IMR-90 (cell line): ENCODE measurements around the gene ELOVL2. TPM values are rescaled to one million over a fixed set of nuclear protein-coding genes. Genes with fewer than 3 reads are reported as not detected.

Experiments
- ATAC-seq: fragments of 200-7000 bp; cut with Tn5 transposase; 2 replicates; pipeline ENCODE4 v1.9.1; 2020; ENCODE audit warnings: low read depth, mild to moderate bottlenecking, moderate library complexity
- BruUV-seq: library from RNA; stranded (reverse); fragments of 400-500 nt; replicated peaks from 2 replicates; lab custom pipeline; 2021; lab: Mats Ljungman, UMichigan
- CTCF ChIA-PET: fragments of 300-600 bp; formaldehyde crosslinking; extraction: SDS; loops from one replicate; lab custom pipeline; 2021; ENCODE audit warnings: antibody characterized with exemption; lab: Yijun Ruan, JAX
- POLR2A ChIA-PET: fragments of 300-600 bp; sonication (Branson Sonifier 250); formaldehyde crosslinking; loops from one replicate; lab custom pipeline; 2022; ENCODE audit warnings: antibody characterized with exemption; ENCODE audit not compliant: unreplicated experiment; lab: Charles Lee
- DNase-seq: peaks from one replicate; pipeline ENCODE4 v3.0.0; 2013
- H2AFZ ChIP-seq: replicated peaks from 2 replicates; pipeline ENCODE3; 2013; ENCODE audit warnings: low read length, mild to moderate bottlenecking; ENCODE audit not compliant: poor library complexity
- H2AK5ac ChIP-seq: 2 replicates; pipeline ENCODE4 v1.6.1; 2013; ENCODE audit warnings: low read depth, low read length, inconsistent platforms
- H2AK9ac ChIP-seq: replicated peaks from 2 replicates; pipeline ENCODE3; 2013; ENCODE audit warnings: mild to moderate bottlenecking, low read depth, low read length, moderate library complexity; ENCODE audit not compliant: poor library complexity
- H2BK120ac ChIP-seq: 2 replicates; pipeline ENCODE4 v1.6.1; 2013; ENCODE audit warnings: low read depth, low read length, inconsistent platforms
- H2BK15ac ChIP-seq: 3 replicates; pipeline ENCODE4 v1.6.1; 2013; ENCODE audit warnings: low read depth, low read length, inconsistent platforms
- H2BK20ac ChIP-seq: 2 replicates; pipeline ENCODE4 v1.6.1; 2013; ENCODE audit warnings: low read depth, mild to moderate bottlenecking, inconsistent platforms, low read length, moderate library complexity
- H2BK5ac ChIP-seq: 2 replicates; pipeline ENCODE4 v1.6.1; 2013; ENCODE audit warnings: mild to moderate bottlenecking, low read depth, low read length, inconsistent platforms; ENCODE audit not compliant: poor library complexity, severe bottlenecking
- H3K14ac ChIP-seq: replicated peaks from 2 replicates; pipeline ENCODE4 v1.6.1; 2013; ENCODE audit warnings: low read depth, low read length, inconsistent platforms
- H3K18ac ChIP-seq: 2 replicates; pipeline ENCODE4 v1.6.1; 2013; ENCODE audit warnings: low read depth, low read length, control low read depth
- H3K23ac ChIP-seq: 2 replicates; pipeline ENCODE4 v1.6.1; 2013; ENCODE audit warnings: low read depth, low read length, inconsistent platforms
- H3K27ac ChIP-seq: 2 replicates; pipeline ENCODE4 v1.5.1; 2013; ENCODE audit warnings: mild to moderate bottlenecking, control low read depth, low read length; ENCODE audit not compliant: insufficient read depth
- H3K27me3 ChIP-seq: 2 replicates; pipeline ENCODE4 v1.6.1; 2013; ENCODE audit warnings: low read length; ENCODE audit not compliant: control insufficient read depth, insufficient read depth
- H3K36me3 ChIP-seq: 2 replicates; pipeline ENCODE4 v1.6.1; 2013; ENCODE audit warnings: low read length, mixed read lengths; ENCODE audit not compliant: control insufficient read depth, insufficient read depth
- H3K4ac ChIP-seq: 2 replicates; pipeline ENCODE4 v1.6.1; 2013; ENCODE audit warnings: low read depth, low read length, inconsistent platforms
- H3K4me1 ChIP-seq: 2 replicates; pipeline ENCODE4 v1.6.1; 2013; ENCODE audit warnings: low read length, mixed read lengths; ENCODE audit not compliant: control insufficient read depth, insufficient read depth
- H3K4me2 ChIP-seq: 2 replicates; pipeline ENCODE4 v1.6.1; 2013; ENCODE audit warnings: low read depth, mild to moderate bottlenecking, control low read depth, low read length, moderate library complexity
- H3K4me3 ChIP-seq: 2 replicates; pipeline ENCODE4 v1.5.1; 2013; ENCODE audit warnings: low read depth, mild to moderate bottlenecking, control low read depth, low read length, moderate library complexity; ENCODE audit not compliant: insufficient read depth
- H3K56ac ChIP-seq: 2 replicates; pipeline ENCODE4 v1.6.1; 2013; ENCODE audit warnings: low read length, inconsistent platforms; ENCODE audit not compliant: insufficient read depth; ENCODE audit errors: extremely low read depth
- H3K79me1 ChIP-seq, 2 experiments: 2 replicates each; pipeline ENCODE4 v1.6.1; 2013; ENCODE audit warnings: low read length in 2 of 2, inconsistent platforms in 1 of 2, low read depth in 1 of 2
- H3K9ac ChIP-seq: 2 replicates; pipeline ENCODE4 v1.6.1; 2013; ENCODE audit warnings: low read depth, low read length, control low read depth
- H3K9me1 ChIP-seq: 2 replicates; pipeline ENCODE4 v1.6.1; 2013; ENCODE audit warnings: low read length, inconsistent platforms; ENCODE audit not compliant: insufficient read depth
- H3K9me3 ChIP-seq: 2 replicates; pipeline ENCODE4 v1.6.1; 2013; ENCODE audit warnings: low read length; ENCODE audit not compliant: control insufficient read depth, insufficient read depth
- H4K20me1 ChIP-seq: 2 replicates; pipeline ENCODE4 v1.6.1; 2013; ENCODE audit warnings: low read length, inconsistent platforms; ENCODE audit not compliant: insufficient read depth
- H4K5ac ChIP-seq: 2 replicates; pipeline ENCODE4 v1.6.1; 2013; ENCODE audit warnings: mild to moderate bottlenecking, low read depth, low read length, control low read depth
- H4K8ac ChIP-seq, 2 experiments: 2 replicates each; pipeline ENCODE4 v1.6.1; 2013; ENCODE audit warnings: low read depth in 2 of 2, low read length in 2 of 2, control low read depth in 1 of 2, inconsistent platforms in 1 of 2
- H4K91ac ChIP-seq: 2 replicates; pipeline ENCODE4 v1.6.1; 2013; ENCODE audit warnings: low read depth, low read length, inconsistent platforms; ENCODE audit not compliant: insufficient read depth
- BHLHE40 ChIP-seq: fragments of 150-350 bp; IDR thresholded peaks from 2 replicates; pipeline ENCODE4 v1.6.1; 2016; ENCODE audit warnings: mild to moderate bottlenecking, low read depth, low read length
- CEBPB ChIP-seq: IDR thresholded peaks from 2 replicates; pipeline ENCODE4 v1.6.1; 2012; ENCODE audit warnings: low read depth, low read length, improper control_type of control experiment
- CHD1 ChIP-seq: IDR thresholded peaks from 2 replicates; pipeline ENCODE4 v1.6.1; 2012; ENCODE audit warnings: low read depth, low read length, improper control_type of control experiment
- ELK1 ChIP-seq: fragments of 150-350 bp; IDR thresholded peaks from 2 replicates; pipeline ENCODE4 v1.6.1; 2016; ENCODE audit warnings: low read depth, mild to moderate bottlenecking, low read length, moderate library complexity, borderline replicate concordance
- MAZ ChIP-seq: IDR thresholded peaks from 2 replicates; pipeline ENCODE4 v1.6.1; 2012; ENCODE audit warnings: low read depth, mild to moderate bottlenecking, low read length, improper control_type of control experiment, moderate library complexity, borderline replicate concordance
- MXI1 ChIP-seq: IDR thresholded peaks from 2 replicates; pipeline ENCODE4 v1.6.1; 2012; ENCODE audit warnings: low read depth, mild to moderate bottlenecking, low read length, moderate library complexity, borderline replicate concordance
- POLR2A ChIP-seq: IDR thresholded peaks from 2 replicates; pipeline ENCODE4 v1.6.1; 2012; ENCODE audit warnings: mild to moderate bottlenecking, low read depth, low read length
- RAD21 ChIP-seq: IDR thresholded peaks from 2 replicates; pipeline ENCODE4 v1.6.1; 2012; ENCODE audit warnings: low read length, improper control_type of control experiment
- RCOR1 ChIP-seq: IDR thresholded peaks from 2 replicates; pipeline ENCODE4 v1.6.1; 2012; ENCODE audit warnings: mild to moderate bottlenecking, low read length, improper control_type of control experiment; ENCODE audit not compliant: insufficient replicate concordance
- SMC3 ChIP-seq: fragments of 150-350 bp; IDR thresholded peaks from 2 replicates; pipeline ENCODE4 v1.6.1; 2016; ENCODE audit warnings: low read depth, mild to moderate bottlenecking, antibody characterized with exemption, low read length, moderate library complexity
- WGBS, 2 experiments: methylation state at CpG; one replicate each; pipeline versions ENCODE4 v1.1.5 to v1.1.7; 2013; ENCODE audit warnings: missing lambda C conversion rate in 2 of 2; ENCODE audit not compliant: insufficient read length in 1 of 2; ENCODE audit errors: extremely low coverage in 2 of 2; 5-methylcytosine and 5-hydroxymethylcytosine counted together
- dilution Hi-C: fragments of 300-500 bp; cut with HindIII; formaldehyde crosslinking; loops from one replicate; pipeline ENCODE4 v1.14.3; 2018; ENCODE audit warnings: low sequenced_read_pairs; ENCODE audit not compliant: unreplicated experiment
- in situ Hi-C: fragments of 300-500 bp; cut with MboI; formaldehyde crosslinking; loops from 3 replicates; pipeline ENCODE4 v1.14.3; 2019; ENCODE audit warnings: low sequenced_read_pairs, inconsistent platforms, mixed read lengths
- intact Hi-C: fragments of 100-400 bp; cut with micrococcal nuclease; formaldehyde crosslinking; loops from 2 replicates; pipeline ENCODE4 v1.10.0; 2022
- polyA plus RNA-seq, 3 experiments: library from polyadenylated mRNA; depleted of rRNA; stranded (reverse); fragments of >200 nt; gene quantifications; 2 replicates each; pipeline ENCODE4 v1.2.3, GENCODE V29; 2012; ENCODE audit warnings: low replicate concordance in 1 of 3
- total RNA-seq: library from RNA; depleted of rRNA; stranded (reverse); fragments of >200 nt; gene quantifications from 2 replicates; pipeline ENCODE4 v1.2.3, GENCODE V29; 2012
- TF ChIP-seq, protein P1 (sequence below): conservative IDR thresholded peaks from 2 replicates; pipeline ENCODE4 v1.5.1; 2012; ENCODE audit warnings: mild to moderate bottlenecking, low read depth, low read length, improper control_type of control experiment
- TF ChIP-seq, protein P2 (sequence below): fragments of 150-350 bp; IDR thresholded peaks from 2 replicates; pipeline ENCODE4 v1.6.1; 2017; ENCODE audit warnings: mild to moderate bottlenecking, antibody characterized with exemption, low read length, low read depth

ELOVL2 gene
- total and polyA plus RNA-seq, 2 of the 4 experiments (the other 2 are of a cell fraction) = 6.3 to 7.9 TPM

GRCh38 chr6:10947966-10948365 lies 96.1 kb downstream of the ELOVL2 start:
- Histone ChIP-seq H2BK120ac (no peak overlapping the region), H4K20me1 (peaks cover 4% of the 10 kb centered on the region; the same call in 1 of the 2 replicates), H3K9ac (no peak overlapping the region), H4K5ac (no peak overlapping the region), H2BK20ac (no peak overlapping the region), H3K9me1 (0 out of 2 replicates have a peak, but pooled peaks cover 3% of the 10 kb centered on the region), H3K9me3 (no peaks in the 10 kb centered on the region), H3K79me1 (no peaks in the 10 kb centered on the region), H3K27ac (no peak overlapping the region), H3K4me2 (no peak overlapping the region), H3K36me3 (no peaks in the 10 kb centered on the region), H2AFZ (no peak overlapping the region), H2AK5ac (no peak overlapping the region), H3K4ac (no peak overlapping the region), H2AK9ac (no peak overlapping the region), H3K27me3 (peaks cover 5% of the 10 kb centered on the region; the same call in 1 of the 2 replicates), H2BK5ac (no peak overlapping the region), H2BK15ac (no peak overlapping the region), H3K14ac (no peak overlapping the region), H4K91ac (no peak overlapping the region), H3K18ac (no peak overlapping the region), H4K8ac (no peak overlapping the region), H3K23ac (no peak overlapping the region), H3K4me3 (no peak overlapping the region), H3K4me1 (peaks cover 3% of the 10 kb centered on the region; the same call in 1 of the 2 replicates), H3K56ac (no peak overlapping the region)
- POLR2A ChIA-PET = no interaction called here
- BruUV-seq = no TSS peak
- intact Hi-C loops (no loop called here), dilution Hi-C loops (no loop called here), in situ Hi-C loops (no loop called here)
- ATAC-seq (no peak), DNase-seq (no peak)
- no CpG with 5 or more reads among the region's 5 CpGs for WGBS, 2 experiments
- TF ChIP-seq, protein P1, sequence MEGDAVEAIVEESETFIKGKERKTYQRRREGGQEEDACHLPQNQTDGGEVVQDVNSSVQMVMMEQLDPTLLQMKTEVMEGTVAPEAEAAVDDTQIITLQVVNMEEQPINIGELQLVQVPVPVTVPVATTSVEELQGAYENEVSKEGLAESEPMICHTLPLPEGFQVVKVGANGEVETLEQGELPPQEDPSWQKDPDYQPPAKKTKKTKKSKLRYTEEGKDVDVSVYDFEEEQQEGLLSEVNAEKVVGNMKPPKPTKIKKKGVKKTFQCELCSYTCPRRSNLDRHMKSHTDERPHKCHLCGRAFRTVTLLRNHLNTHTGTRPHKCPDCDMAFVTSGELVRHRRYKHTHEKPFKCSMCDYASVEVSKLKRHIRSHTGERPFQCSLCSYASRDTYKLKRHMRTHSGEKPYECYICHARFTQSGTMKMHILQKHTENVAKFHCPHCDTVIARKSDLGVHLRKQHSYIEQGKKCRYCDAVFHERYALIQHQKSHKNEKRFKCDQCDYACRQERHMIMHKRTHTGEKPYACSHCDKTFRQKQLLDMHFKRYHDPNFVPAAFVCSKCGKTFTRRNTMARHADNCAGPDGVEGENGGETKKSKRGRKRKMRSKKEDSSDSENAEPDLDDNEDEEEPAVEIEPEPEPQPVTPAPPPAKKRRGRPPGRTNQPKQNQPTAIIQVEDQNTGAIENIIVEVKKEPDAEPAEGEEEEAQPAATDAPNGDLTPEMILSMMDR = no peak
- TF ChIP-seq SMC3 (no peak), MAZ (no peak), ELK1 (no peak), CEBPB (no peak), BHLHE40 (no peak), RCOR1 (no peak), RAD21 (no peak), MXI1 (no peak), POLR2A (no peak), CHD1 (no peak)
- TF ChIP-seq, protein P2, sequence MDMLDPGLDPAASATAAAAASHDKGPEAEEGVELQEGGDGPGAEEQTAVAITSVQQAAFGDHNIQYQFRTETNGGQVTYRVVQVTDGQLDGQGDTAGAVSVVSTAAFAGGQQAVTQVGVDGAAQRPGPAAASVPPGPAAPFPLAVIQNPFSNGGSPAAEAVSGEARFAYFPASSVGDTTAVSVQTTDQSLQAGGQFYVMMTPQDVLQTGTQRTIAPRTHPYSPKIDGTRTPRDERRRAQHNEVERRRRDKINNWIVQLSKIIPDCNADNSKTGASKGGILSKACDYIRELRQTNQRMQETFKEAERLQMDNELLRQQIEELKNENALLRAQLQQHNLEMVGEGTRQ = no peak
- CTCF ChIA-PET = no interaction called here
